Mesenteric fat pad (tissue), 1 donor: Measurements from ENCODE around the gene NRG3. TPM values are rescaled to one million over a fixed set of nuclear protein-coding genes. Genes with fewer than 3 reads are reported as not detected.

ENCODE experiments used
- DNase-seq: peaks from one replicate; pipeline ENCODE4 v3.0.0-alpha.2; 2020; ENCODE audit warnings: low spot score
- long read RNA-seq: library from polyadenylated mRNA; unstranded; transcript quantifications from one replicate; pipeline ENCODE4 v2.0.0, GENCODE V29; 2020
- total RNA-seq: library from RNA; stranded (reverse); fragmentation: NEBNext Ultra II Directional; extraction: Animal tissue kit (Norgen Biotek cat#: 25700); gene quantifications from one replicate; pipeline ENCODE4 v1.2.1, GENCODE V29; 2021
- donor health status: DM: yes; HTN: yes; CAD: no.

Gene NRG3
- total RNA-seq, result 0.19 TPM
- long read RNA-seq, partial matches to known transcripts, result 0 of 1 reads
- long read RNA-seq, other reads (novel, unspliced or antisense), result 1 of 1 reads

DNA sequence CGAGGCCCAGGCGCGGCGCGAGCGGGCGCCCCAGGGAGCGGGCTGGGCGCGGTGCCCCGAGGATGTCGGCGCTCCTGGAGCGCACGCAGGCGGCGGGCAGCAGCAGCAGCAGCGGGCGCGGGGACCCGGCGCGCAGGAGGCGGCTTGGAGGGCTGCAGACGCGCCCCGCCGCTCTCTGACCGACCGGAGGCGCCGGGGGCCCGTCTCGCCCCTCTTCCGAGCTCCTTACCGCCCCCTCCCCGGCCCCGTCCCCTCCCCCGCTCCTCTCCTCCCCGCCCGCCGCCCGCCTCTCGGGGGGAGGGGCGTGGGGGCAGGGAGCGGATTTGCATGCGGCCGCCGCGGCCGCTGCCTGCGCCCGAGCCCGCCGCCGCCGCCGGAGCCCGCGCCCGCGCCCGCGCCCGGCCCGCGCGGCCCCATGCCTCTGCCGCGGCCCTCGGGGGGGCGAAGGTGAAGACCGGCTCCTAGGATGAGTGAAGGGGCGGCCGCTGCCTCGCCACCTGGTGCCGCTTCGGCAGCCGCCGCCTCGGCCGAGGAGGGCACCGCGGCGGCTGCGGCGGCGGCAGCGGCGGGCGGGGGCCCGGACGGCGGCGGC, at the start of gene NRG3:
TSS of gene NRG3 (plus strand) at position 320 of the 592 bp plus-strand sequence.
- DNase-seq, result no peak

DNA sequence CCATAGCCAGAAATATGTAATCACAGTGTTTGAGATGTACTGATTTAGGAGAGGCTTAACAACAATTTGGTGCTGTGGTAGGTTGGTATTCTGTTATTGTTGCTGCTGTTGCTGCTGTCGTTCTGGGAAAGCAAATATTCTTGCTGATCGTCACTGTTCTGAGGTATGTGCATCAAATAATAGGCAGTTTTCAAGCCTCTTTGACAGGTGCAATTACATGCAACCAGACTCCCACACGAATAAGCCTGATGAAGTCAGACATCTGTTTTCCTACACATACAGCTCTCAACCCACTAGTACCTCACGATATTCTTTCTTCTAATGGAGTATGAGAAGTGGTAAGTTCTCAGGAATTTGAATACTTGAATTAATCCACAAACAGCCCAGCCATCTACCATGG, 46.7 kb upstream of the NRG3 start:
- DNase-seq, result no peak

DNA sequence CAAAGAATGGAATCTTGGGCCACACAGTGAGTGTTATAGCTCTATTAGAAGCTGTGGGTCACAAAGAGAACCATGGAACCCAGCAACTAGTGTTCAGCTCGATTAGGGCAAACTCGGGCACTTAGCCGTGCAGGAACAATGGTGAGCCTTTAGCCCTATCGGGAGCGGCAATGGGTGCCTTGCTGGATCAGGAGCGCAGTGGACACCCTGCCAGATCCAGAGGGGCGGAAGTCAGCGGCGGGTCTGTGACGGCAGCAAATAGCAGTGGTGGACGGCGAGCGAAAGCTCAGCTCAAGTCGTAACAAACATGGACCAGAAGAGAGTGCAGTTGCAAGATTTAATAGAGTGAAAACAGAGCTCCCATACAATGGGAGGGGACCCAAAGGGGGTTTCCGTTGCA, 43.9 kb upstream of the NRG3 start:
- DNase-seq, result peak; percentile 85

DNA sequence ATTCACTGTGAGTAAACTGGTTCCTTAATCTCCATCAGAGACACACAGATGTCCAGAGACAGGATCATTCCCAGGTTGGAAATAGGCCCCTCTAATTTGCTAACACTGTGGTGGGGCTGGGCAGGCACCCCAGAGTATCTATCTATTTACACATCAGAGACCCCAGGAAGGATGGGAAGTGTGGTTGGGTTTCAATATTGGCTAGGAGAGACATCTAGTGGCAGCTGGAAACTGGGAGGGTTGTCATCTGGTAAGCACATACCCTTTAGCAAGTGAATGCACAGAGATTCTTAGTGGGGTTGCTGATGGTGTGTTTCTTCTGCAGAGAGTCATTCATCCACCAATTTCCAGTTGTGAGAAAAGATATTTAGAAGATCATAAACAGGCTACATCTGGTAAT, 36.0 kb upstream of the NRG3 start:
- DNase-seq, result no peak

DNA sequence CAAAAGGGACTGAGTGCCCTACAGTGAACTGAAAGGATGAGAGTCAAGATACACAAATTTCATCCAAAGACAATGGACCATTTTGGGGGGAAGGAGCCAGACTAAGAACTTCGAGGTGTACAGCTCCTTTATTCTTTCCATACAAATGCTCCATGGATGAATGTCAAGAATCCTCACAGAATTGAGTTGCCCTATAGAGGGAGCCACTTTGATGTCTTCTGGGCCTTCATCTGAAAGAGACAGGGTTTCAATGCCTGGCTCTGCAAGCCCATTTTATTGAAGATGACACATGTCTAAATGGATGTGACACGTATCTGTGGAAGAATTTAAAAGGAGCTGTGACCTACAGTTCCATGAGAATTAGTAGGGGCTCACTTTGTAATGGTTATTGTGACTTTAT, 32.0 kb upstream of the NRG3 start:
- no peak for DNase-seq

- DNase-seq, result no peak
Observed at GRCh38 chr10:81847675-81848074, 27.3 kb upstream of the NRG3 start.

DNA sequence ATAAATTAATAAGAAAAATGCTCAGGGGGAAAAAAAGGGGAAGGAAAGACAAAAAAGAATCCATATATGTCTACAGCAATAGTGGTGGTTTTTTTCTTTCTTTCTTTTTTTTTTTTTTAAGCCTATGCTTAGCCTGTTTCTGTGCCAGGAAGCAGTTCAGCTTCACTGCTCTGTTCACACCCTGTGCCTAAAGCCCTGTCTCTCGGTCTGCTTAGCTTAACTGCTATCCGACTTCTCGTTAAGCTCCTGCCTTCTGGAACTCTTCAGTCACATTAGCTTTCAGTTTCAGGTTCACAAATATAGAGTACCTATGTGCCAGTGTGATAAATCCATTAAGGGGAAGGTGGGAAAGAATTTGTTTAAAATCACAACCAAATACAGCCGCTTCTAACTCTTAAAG, 26.5 kb upstream of the NRG3 start:
- no peak for DNase-seq

GRCh38 chr10:81848931-81849330, 26.1 kb upstream of the NRG3 start:
- no peak for DNase-seq

DNA sequence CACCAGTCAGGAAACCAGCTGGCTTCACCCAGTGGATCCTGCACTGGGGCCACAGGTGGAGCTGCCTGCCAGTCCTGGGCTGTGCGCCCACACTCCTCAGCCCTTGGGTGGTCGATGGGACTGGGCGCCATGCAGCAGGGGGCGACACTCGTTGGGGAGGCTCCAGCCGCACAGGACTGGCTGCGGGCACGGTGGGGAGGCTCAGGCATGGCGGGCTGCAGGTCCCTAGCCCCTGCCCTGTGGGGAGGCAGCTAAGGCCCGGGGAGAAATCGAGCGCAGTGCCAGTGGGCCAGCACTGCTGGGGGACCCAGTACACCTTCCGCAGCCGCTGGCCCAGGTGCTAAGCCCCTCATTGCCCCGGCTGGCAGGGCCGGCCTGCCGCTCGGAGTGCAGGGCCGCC, 12.4 kb upstream of the NRG3 start:
- no peak for DNase-seq

- no peak for DNase-seq
Observed at GRCh38 chr10:81863771-81864170, 11.2 kb upstream of the NRG3 start.

GRCh38 chr10:81865581-81865980, 9.4 kb upstream of the NRG3 start:
- no peak for DNase-seq

DNA sequence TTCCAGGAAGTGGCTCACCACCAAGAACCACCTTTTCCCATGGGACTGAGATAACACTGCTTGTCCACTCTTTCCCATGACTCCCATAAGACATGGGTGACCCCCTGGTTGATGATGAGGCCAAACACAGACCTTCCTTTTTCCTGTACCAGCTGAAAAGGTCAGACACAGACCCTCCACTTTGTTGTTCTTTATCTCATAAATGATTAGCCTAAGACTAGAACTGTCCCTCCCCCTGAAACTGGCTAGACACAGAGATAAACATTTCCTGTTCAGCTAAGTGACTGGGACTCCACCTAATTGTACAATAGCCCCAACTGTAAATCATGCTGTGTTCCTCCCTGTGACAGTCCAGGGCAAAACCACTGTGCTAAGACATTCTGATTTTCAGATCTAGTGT, 8.2 kb upstream of the NRG3 start:
- no peak for DNase-seq

DNA sequence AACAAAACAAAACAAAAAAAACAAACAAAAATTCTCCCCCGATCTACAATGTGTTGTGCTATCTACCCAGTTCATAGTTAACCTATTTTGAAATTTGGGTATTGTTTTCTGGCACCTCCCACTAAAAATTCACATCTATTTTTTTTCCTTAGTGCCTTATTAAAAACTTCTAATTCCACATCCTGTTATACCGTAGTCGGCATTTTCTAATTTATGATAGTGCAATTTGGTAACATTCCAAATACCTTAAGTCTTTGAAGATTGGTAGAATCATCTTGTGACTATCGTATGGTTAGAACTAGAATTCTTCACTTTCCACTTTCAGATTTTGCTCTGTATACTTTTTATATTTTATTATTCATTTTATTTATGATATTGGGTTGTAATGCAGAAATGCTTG, 4.5 kb upstream of the NRG3 start:
- DNase-seq, result no peak

DNA sequence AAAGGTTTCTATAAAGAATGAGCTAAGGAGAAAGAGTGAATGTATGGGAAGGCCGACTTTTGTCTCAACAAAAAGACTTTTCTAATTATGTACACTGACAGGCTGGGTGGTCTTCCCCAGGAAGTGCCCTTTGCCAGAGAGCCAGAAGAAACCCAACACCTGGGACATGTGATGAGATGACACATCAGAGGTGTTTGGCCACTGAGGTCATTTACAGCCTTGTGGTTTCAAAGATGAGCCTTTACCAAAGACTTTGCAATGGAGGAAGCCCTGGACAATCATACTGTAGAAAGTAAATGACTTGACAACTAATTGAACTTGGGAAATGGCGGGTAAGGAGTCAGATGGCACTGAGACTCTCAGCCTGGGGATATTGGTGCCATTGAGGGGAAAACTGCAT, 3.4 kb upstream of the NRG3 start:
- no peak for DNase-seq

DNA sequence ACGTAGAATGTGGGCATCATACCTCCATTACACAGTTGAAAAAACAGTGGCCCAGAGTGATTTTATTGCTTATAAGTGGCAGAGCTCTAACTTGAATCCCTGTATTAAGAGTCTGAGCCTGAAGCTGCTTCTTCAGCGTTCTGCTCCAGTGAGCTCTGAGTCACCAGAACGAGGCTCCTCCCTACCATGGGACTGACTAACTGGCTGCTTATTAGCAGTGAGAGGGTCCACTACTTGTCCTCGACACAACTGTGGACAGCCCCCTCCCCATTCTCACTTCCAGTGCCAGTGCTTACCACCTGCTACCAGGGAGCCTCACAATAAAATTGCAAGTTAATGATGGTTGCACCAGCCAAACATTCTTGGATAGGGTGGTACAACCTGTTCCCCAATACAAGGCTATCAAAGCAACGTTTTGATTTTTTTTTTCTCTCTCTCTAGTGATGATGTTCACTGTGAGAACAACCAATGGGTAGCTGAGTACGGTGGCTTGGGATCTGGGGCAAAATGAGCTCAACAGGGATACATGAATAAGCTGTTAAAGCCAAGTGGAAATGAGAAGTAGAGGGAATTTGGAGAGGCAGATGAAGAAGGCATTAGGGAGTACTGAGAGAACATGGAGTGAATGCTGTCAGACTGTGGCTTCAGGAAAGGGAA, 2.7 kb upstream of the NRG3 start:
- no peak for DNase-seq

DNA sequence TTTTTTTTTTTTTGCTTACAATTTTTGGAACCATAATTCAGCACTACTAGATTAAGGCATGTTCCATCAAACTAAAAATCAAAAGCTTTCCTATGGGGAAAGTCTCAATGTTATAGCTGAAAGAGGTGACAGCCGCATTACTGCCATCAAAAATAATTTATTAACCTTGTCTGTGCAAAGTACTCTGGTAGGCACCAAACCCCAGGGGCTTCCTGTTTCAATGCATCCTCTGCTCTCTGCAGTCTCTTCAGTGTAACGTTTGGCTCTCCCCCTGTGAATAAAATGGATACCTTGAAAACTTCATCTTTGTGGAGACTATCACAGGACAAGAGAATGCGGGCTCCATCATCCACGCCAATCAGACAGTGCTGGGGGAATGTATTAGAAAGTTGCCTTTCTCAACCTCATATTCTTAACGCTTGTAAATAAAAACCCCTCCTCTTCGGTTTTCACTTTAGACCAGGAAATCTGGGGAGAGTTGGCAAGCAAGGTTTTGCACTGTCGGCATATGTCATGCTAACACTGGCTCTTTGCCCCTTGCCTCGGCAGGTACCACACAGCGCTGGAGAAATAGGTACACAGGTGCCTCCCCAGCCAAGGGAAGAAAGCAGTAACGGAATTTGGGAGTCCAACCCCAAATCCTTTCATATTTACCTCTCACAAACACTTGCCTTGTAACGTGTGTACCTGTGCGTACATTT, 1.6 kb upstream of the NRG3 start:
- DNase-seq, result no peak

- DNase-seq, result no peak
Observed at GRCh38 chr10:81873932-81874816, 820 bp upstream of the NRG3 start.

DNA sequence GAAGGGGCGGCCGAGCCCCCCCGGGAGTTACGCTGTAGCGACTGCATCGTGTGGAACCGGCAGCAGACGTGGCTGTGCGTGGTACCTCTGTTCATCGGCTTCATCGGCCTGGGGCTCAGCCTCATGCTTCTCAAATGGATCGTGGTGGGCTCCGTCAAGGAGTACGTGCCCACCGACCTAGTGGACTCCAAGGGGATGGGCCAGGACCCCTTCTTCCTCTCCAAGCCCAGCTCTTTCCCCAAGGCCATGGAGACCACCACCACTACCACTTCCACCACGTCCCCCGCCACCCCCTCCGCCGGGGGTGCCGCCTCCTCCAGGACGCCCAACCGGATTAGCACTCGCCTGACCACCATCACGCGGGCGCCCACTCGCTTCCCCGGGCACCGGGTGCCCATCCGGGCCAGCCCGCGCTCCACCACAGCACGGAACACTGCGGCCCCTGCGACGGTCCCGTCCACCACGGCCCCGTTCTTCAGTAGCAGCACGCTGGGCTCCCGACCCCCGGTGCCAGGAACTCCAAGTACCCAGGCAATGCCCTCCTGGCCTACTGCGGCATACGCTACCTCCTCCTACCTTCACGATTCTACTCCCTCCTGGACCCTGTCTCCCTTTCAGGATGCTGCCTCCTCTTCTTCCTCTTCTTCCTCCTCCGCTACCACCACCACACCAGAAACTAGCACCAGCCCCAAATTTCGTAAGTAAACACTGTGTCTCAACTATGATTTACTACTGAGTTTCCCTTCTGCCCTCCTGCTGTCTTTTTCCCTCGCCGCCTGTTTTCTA, 666 bp downstream of the NRG3 start:
- DNase-seq, result no peak

GRCh38 chr10:81876253-81877077, 1.5 kb downstream of the NRG3 start:
- no peak for DNase-seq

DNA sequence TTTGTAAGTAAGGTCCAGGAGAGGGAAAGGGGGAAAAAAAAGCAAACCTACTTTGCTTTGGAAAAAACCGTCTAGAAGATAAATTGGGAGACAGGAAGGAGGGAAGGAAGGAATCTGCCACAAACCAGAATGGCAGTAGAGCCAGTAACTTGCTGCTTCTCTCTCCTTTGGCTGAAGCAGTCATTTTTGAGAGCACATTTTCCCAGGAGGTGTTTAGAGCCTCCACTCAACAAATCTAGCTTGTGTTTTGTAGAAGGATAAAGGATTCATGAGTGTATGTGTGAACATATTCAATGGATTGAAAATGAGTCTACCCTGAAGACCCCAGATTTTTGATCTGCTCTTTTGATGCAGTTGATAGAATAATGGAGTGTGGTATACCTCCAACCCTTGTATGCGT, 2.6 kb downstream of the NRG3 start:
- no peak for DNase-seq
